CD14-positive monocyte (primary cell): ENCODE data around the gene FAM240A. TPM values are rescaled to one million over a fixed set of nuclear protein-coding genes. Genes with fewer than 3 reads are reported as not detected.

ENCODE experiments used
- DNase-seq, 3 donors: peaks; one replicate each; pipeline ENCODE4 v3.0.0-alpha.2; 2011 to 2022
- H2AFZ ChIP-seq: 2 replicates; pipeline ENCODE4 v1.6.0; 2012; ENCODE audit warnings: mild to moderate bottlenecking, low read depth, low read length, inconsistent platforms; ENCODE audit not compliant: insufficient read depth, poor library complexity, severe bottlenecking
- H3K27ac ChIP-seq, 2 donors: 1 replicate in 1 of 2; 2 replicates in 1 of 2; pipeline ENCODE4 v1.5.1; 2012 to 2013; ENCODE audit warnings: low read length in 2 of 2, control low read depth in 1 of 2, inconsistent platforms in 1 of 2, low read depth in 1 of 2, mild to moderate bottlenecking in 1 of 2
- H3K27me3 ChIP-seq, 2 donors: one replicate each; pipeline versions ENCODE4 v1.6.0 to v1.6.1; 2011 to 2013; ENCODE audit warnings: low read length in 2 of 2; ENCODE audit not compliant: control insufficient read depth in 2 of 2, insufficient read depth in 2 of 2
- H3K36me3 ChIP-seq, 2 donors: replicated peaks in 1 of 2; 1 replicate in 1 of 2; 2 replicates in 1 of 2; pipeline versions ENCODE4 v1.5.1 to v1.6.1; 2012 to 2013; ENCODE audit warnings: low read length in 2 of 2, control low read depth in 1 of 2, inconsistent platforms in 1 of 2, mild to moderate bottlenecking in 1 of 2; ENCODE audit not compliant: insufficient read depth in 2 of 2, control insufficient read depth in 1 of 2
- H3K4me1 ChIP-seq, 2 donors: 1 replicate in 1 of 2; 2 replicates in 1 of 2; pipeline versions ENCODE4 v1.5.1 to v1.6.1; 2012 to 2013; ENCODE audit warnings: low read length in 2 of 2, control low read depth in 1 of 2, inconsistent platforms in 1 of 2, mild to moderate bottlenecking in 1 of 2, moderate library complexity in 1 of 2; ENCODE audit not compliant: insufficient read depth in 2 of 2, control insufficient read depth in 1 of 2
- H3K4me2 ChIP-seq: replicated peaks from 2 replicates; pipeline ENCODE3; 2012; ENCODE audit warnings: low read length, moderate library complexity, mild to moderate bottlenecking; ENCODE audit not compliant: poor library complexity, severe bottlenecking; ENCODE audit errors: extremely low read depth
- H3K4me3 ChIP-seq, 3 experiments: fragments of 200-600 bp in 1 of 3; sonication (generic) in 1 of 3; replicated peaks in 1 of 3; 1 replicate in 2 of 3; 2 replicates in 1 of 3; pipeline ENCODE4 v1.5.1; 2011 to 2013; ENCODE audit warnings: low read length in 3 of 3, mild to moderate bottlenecking in 3 of 3, control low read depth in 2 of 3, low read depth in 2 of 3, inconsistent platforms in 1 of 3, moderate library complexity in 1 of 3
- H3K79me2 ChIP-seq: 2 replicates; pipeline ENCODE4 v1.6.0; 2012; ENCODE audit warnings: mild to moderate bottlenecking, control low read depth, inconsistent platforms, low read length, moderate library complexity; ENCODE audit not compliant: insufficient read depth
- H3K9ac ChIP-seq: 2 replicates; pipeline ENCODE4 v1.6.0; 2017; ENCODE audit warnings: low read length, mild to moderate bottlenecking; ENCODE audit not compliant: insufficient read depth, poor library complexity, severe bottlenecking
- H3K9me3 ChIP-seq, 2 donors: replicated peaks in 1 of 2; 1 replicate in 1 of 2; 2 replicates in 1 of 2; pipeline versions ENCODE4 v1.5.1 to v1.6.1; 2012 to 2013; ENCODE audit warnings: low read length in 2 of 2, control low read depth in 1 of 2; ENCODE audit not compliant: control insufficient read depth in 1 of 2, insufficient read depth in 1 of 2
- H4K20me1 ChIP-seq: 2 replicates; pipeline ENCODE4 v1.6.0; 2012; ENCODE audit warnings: mild to moderate bottlenecking, low read length, control low read depth, moderate library complexity; ENCODE audit not compliant: insufficient read depth
- H3K27ac Mint-ChIP-seq, 7 donors: one replicate each; pipeline ENCODE4 v1.8.0; 2020; ENCODE audit warnings: mild to moderate bottlenecking in 7 of 7, mixed read lengths in 7 of 7, moderate library complexity in 6 of 7, inconsistent platforms in 2 of 7
- H3K27me3 Mint-ChIP-seq, 3 donors: one replicate each; pipeline ENCODE4 v1.8.0; 2021 to 2022; ENCODE audit warnings: low read depth in 3 of 3, mild to moderate bottlenecking in 3 of 3, mixed read lengths in 3 of 3, moderate library complexity in 3 of 3, inconsistent platforms in 1 of 3
- H3K36me3 Mint-ChIP-seq, 2 donors: one replicate each; pipeline ENCODE4 v1.8.0; 2020; ENCODE audit warnings: mixed read lengths in 2 of 2, inconsistent platforms in 1 of 2, mild to moderate bottlenecking in 1 of 2
- H3K4me1 Mint-ChIP-seq: one replicate; pipeline ENCODE4 v1.8.0; 2020; ENCODE audit warnings: mild to moderate bottlenecking, mixed read lengths
- H3K4me3 Mint-ChIP-seq, 2 donors: one replicate each; pipeline ENCODE4 v1.8.0; 2020; ENCODE audit warnings: mild to moderate bottlenecking in 2 of 2, mixed read lengths in 2 of 2, moderate library complexity in 1 of 2
- H3K9me3 Mint-ChIP-seq, 7 donors: one replicate each; pipeline ENCODE4 v1.8.0; 2020 to 2022; ENCODE audit warnings: mixed read lengths in 7 of 7, mild to moderate bottlenecking in 6 of 7, moderate library complexity in 6 of 7, inconsistent platforms in 2 of 7
- WGBS: methylation state at CpG from one replicate; pipeline ENCODE4 v1.1.5; 2013; ENCODE audit warnings: missing lambda C conversion rate; ENCODE audit not compliant: insufficient coverage; 5-methylcytosine and 5-hydroxymethylcytosine counted together
- intact Hi-C, 2 donors: fragments of 100-400 bp; cut with micrococcal nuclease; formaldehyde crosslinking; loops; one replicate each; pipeline versions ENCODE4 v1.15.0 to v1.15.1; 2023
- polyA plus RNA-seq, 3 donors: library from polyadenylated mRNA; depleted of rRNA in 1 of 3; unstranded in 2 of 3; stranded (reverse) in 1 of 3; fragments of 300-500 nt in 2 of 3; fragments of >200 nt in 1 of 3; fragmentation: Illumina TruSeq in 2 of 3; gene quantifications; 1 replicate in 2 of 3; 2 replicates in 1 of 3; pipeline ENCODE4 v1.2.3, GENCODE V29; 2012 to 2021
- TF ChIP-seq, protein P1 (sequence below): fragments of 200-600 bp; IDR thresholded peaks from one replicate; pipeline ENCODE4 v1.8.0; 2022; ENCODE audit warnings: antibody characterized with exemption, mild to moderate bottlenecking

The FAM240A gene
- polyA plus RNA-seq, 3 donors = not detected

DNA sequence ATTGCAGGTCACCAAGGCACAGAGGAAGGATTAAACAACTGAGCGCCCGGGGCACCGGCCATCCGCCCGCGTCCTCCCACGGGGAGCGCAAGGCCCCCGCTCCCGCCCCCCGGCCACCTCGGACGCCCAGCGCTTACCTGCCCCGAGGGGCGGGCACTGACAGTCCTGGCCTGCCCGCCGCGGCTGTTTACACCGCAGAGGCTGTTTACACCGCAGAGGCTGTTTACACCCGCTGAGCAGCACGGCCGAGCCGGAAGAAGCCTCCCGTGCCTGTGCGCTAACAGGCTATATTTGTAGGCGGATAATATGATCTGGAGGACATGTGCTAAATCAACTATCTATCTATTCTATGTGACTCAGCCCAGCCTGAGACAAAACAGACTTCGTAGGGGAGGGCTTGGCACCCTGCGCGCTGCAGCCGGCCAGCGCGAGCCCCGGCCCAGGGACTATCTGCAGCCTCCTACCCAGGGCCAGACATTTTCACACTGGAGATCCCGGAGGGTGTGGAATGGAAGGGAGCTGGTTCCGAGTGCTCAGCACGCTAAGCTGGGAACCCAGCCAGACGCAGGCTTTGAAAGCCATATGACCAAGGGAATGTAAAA lies 46.2 kb upstream of the FAM240A start, which contains the start of gene LRRC2:
TSS of gene LRRC2 (minus strand) at position 263 of the 602 bp plus-strand sequence. CDS start 14,711 bp downstream, outside the sequence.
- no peaks in the 10 kb centered on the region for H3K9me3 ChIP-seq
- H3K27me3 ChIP-seq = peaks cover 25 to 34% of the 10 kb centered on the region in 2 donors
- H4K20me1 ChIP-seq = no peaks in the 10 kb centered on the region
- under 1% methylated on average over 27 of the region's 39 CpGs for WGBS
- H3K4me3 Mint-ChIP-seq = peak within 1 kb of the TSS; percentile 63 to 85
- peak within 1 kb of the TSS; percentile 68 for H2AFZ ChIP-seq
- H3K27ac Mint-ChIP-seq = no peak within 1 kb of the TSS
- H3K4me2 ChIP-seq = peak within 1 kb of the TSS; percentile 58
- no peaks in the 10 kb centered on the region for H3K79me2 ChIP-seq
- no peaks in the 10 kb centered on the region for H3K36me3 Mint-ChIP-seq
- peaks cover 12% of the 10 kb centered on the region for H3K4me1 Mint-ChIP-seq
- H3K4me1 ChIP-seq = peaks cover 8 to 12% of the 10 kb centered on the region in 2 donors
- no peak within 1 kb of the TSS for H3K9ac ChIP-seq
- DNase-seq = no peak
- H3K9me3 Mint-ChIP-seq = peaks cover 0 to 6% (median 4%) of the 10 kb centered on the region in 7 donors
- peak within 1 kb of the TSS in 1 of 3 experiments; percentile 58 for H3K4me3 ChIP-seq
- intact Hi-C loops = no loop called here
- H3K27ac ChIP-seq = no peak within 1 kb of the TSS
- H3K36me3 ChIP-seq = no peaks in the 10 kb centered on the region
- H3K27me3 Mint-ChIP-seq = peaks cover 42 to 59% (median 46%) of the 10 kb centered on the region in 3 donors
- TF ChIP-seq, protein P1, sequence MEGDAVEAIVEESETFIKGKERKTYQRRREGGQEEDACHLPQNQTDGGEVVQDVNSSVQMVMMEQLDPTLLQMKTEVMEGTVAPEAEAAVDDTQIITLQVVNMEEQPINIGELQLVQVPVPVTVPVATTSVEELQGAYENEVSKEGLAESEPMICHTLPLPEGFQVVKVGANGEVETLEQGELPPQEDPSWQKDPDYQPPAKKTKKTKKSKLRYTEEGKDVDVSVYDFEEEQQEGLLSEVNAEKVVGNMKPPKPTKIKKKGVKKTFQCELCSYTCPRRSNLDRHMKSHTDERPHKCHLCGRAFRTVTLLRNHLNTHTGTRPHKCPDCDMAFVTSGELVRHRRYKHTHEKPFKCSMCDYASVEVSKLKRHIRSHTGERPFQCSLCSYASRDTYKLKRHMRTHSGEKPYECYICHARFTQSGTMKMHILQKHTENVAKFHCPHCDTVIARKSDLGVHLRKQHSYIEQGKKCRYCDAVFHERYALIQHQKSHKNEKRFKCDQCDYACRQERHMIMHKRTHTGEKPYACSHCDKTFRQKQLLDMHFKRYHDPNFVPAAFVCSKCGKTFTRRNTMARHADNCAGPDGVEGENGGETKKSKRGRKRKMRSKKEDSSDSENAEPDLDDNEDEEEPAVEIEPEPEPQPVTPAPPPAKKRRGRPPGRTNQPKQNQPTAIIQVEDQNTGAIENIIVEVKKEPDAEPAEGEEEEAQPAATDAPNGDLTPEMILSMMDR = no peak

DNA sequence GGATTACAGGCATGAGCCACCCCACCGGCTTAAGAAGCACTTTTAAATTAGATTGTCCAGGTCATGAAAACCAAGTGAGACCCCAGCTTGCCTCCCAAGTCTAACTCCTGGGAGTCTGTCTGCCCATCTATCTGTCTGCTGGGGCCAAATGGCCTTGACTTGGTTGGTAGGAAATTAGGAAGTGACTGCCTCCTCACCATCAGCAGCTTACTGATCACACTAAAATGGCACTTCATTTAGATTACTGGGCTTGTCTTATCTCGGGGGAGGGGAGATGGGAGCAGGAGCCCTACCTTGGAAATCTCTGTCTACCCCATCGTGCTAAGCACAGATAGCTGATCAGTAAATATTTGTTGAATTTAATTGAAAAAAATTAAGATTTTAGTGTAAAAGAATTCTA lies 40.6 kb upstream of the FAM240A start:
- peaks cover under 1 to 17% of the 10 kb centered on the region in 2 donors for H3K27me3 ChIP-seq
- H3K9me3 ChIP-seq = no peaks in the 10 kb centered on the region
- H2AFZ ChIP-seq = no peak overlapping the region
- Mint-ChIP-seq H3K36me3 (no peaks in the 10 kb centered on the region), H3K9me3 (no peaks in the 10 kb centered on the region), H3K27me3 (peaks cover 28 to 59% (median 33%) of the 10 kb centered on the region in 3 donors), H3K4me1 (no peaks in the 10 kb centered on the region), H3K4me3 (no peak overlapping the region), H3K27ac (peak overlapping the region in 1 of 7 donors; percentile 52)
- no peaks in the 10 kb centered on the region for H3K4me1 ChIP-seq
- TF ChIP-seq, protein P1 = no peak
- no peak overlapping the region for H3K27ac ChIP-seq
- H4K20me1 ChIP-seq = no peaks in the 10 kb centered on the region
- no peak overlapping the region for H3K4me3 ChIP-seq
- no peak for DNase-seq
- H3K36me3 ChIP-seq = no peaks in the 10 kb centered on the region
- 80% methylated on average over 1 of the region's 3 CpGs for WGBS
- no peak overlapping the region for H3K9ac ChIP-seq
- no peaks in the 10 kb centered on the region for H3K79me2 ChIP-seq
- no peak overlapping the region for H3K4me2 ChIP-seq
- intact Hi-C loops = no loop called here
